Gastrocnemius medialis (tissue), 4 donors: ENCODE results near the gene SIX4. TPM values are rescaled to one million over a fixed set of nuclear protein-coding genes. Genes with fewer than 3 reads are reported as not detected.
A peak's percentile ranks its signal among the peaks of the same experiment; 100 is the strongest.

Experiments
- ATAC-seq, 2 donors: fragments of 150-250 bp; one replicate each; pipeline ENCODE4 v1.9.1; 2016
- DNase-seq, 2 donors: peaks; one replicate each; pipeline ENCODE4 v3.0.0-alpha.2; 2019
- H3K27ac ChIP-seq, 4 donors: fragments of 200-600 bp; sonication (generic); 1 replicate in 1 of 4; 2 replicates in 3 of 4; pipeline ENCODE4 v1.5.1; 2016 to 2018; ENCODE audit warnings: mild to moderate bottlenecking in 2 of 4, moderate library complexity in 1 of 4
- H3K27me3 ChIP-seq, 3 donors: fragments of 200-600 bp; sonication (generic) in 2 of 3; 1 replicate in 1 of 3; 2 replicates in 2 of 3; pipeline versions ENCODE4 v1.5.1 to v1.6.0; 2016 to 2019; ENCODE audit warnings: mild to moderate bottlenecking in 1 of 3, moderate library complexity in 1 of 3
- H3K36me3 ChIP-seq, 2 donors: fragments of 200-600 bp; sonication (generic) in 1 of 2; one replicate each; pipeline ENCODE4 v1.5.1; 2017 to 2018
- H3K4me1 ChIP-seq, 2 donors: fragments of 200-600 bp; sonication (generic) in 1 of 2; one replicate each; pipeline ENCODE4 v1.5.1; 2016 to 2017; ENCODE audit warnings: mild to moderate bottlenecking in 2 of 2
- H3K4me3 ChIP-seq, 4 donors: fragments of 200-600 bp; sonication (generic) in 3 of 4; 1 replicate in 1 of 4; 2 replicates in 3 of 4; pipeline ENCODE4 v1.5.1; 2016 to 2019; ENCODE audit warnings: mild to moderate bottlenecking in 2 of 4
- H3K9me3 ChIP-seq, 3 donors: fragments of 200-600 bp; sonication (generic) in 2 of 3; 1 replicate in 1 of 3; 2 replicates in 2 of 3; pipeline ENCODE4 v1.5.1; 2016 to 2019
- CTCF ChIP-seq, 5 experiments: fragments of 450-650 bp in 3 of 5; fragments of 200-600 bp in 2 of 5; sonication (generic) in 2 of 5; IDR thresholded peaks in 4 of 5; conservative IDR thresholded peaks in 1 of 5; 1 replicate in 4 of 5; 2 replicates in 1 of 5; pipeline ENCODE4 v1.5.1; 2016 to 2019; ENCODE audit warnings: antibody characterized with exemption in 5 of 5, mild to moderate bottlenecking in 3 of 5, moderate library complexity in 3 of 5
- POLR2A ChIP-seq, 2 donors: fragments of 450-650 bp; IDR thresholded peaks; one replicate each; pipeline ENCODE4 v1.6.1; 2017; ENCODE audit warnings: antibody characterized with exemption in 2 of 2, mild to moderate bottlenecking in 2 of 2, moderate library complexity in 2 of 2
- in situ Hi-C, 4 donors: fragments of 200-750 bp; cut with MboI; loops; one replicate each; pipeline versions ENCODE4 v1.15.0 to v1.8.0; 2017; ENCODE audit warnings: low sequenced_read_pairs in 4 of 4
- intact Hi-C: fragments of 100-400 bp; cut with DNase I; formaldehyde crosslinking; loops from one replicate; pipeline ENCODE4 v1.15.1; 2023; ENCODE audit warnings: low total_unique reads
- total RNA-seq, 4 donors: library from RNA; depleted of rRNA; stranded (reverse); fragments of >200 nt; gene quantifications; one replicate each; pipeline versions ENCODE4 v1.1.0 to v1.2.3, GENCODE V29; 2016

The SIX4 gene
- total RNA-seq, 4 donors from 2014 or later: 27.8 to 62.6 (median 46.1) TPM

- peak overlapping the region; percentile 64 to 80 (median 72) for H3K27ac ChIP-seq
- H3K36me3 ChIP-seq: no peaks in the 10 kb centered on the region
- ATAC-seq (peak; percentile 44 to 72), DNase-seq (no peak)
- H3K4me1 ChIP-seq: peaks cover 60 to 75% of the 10 kb centered on the region in 2 donors
- intact Hi-C loops: loop anchor here (5.0 kb wide), 1 partner anchor 110 kb away; no protein-coding TSS in a partner anchor
- in situ Hi-C loops: no loop called here
- H3K4me3 ChIP-seq: no peak overlapping the region
- no peaks in the 10 kb centered on the region for H3K27me3 ChIP-seq
- TF ChIP-seq CTCF (IDR thresholded peaks at IDR 0.05 in 4 of 5, conservative IDR thresholded peaks at IDR 0.05 in 1 of 5) (no peak), POLR2A (IDR thresholded peaks at IDR 0.05) (no peak)
- H3K9me3 ChIP-seq: no peaks in the 10 kb centered on the region
These were observed 32.7 kb upstream of the SIX4 start for GRCh38 chr14:60756847-60757246.

- Histone ChIP-seq H3K27me3 (no peaks in the 10 kb centered on the region), H3K4me3 (no peak overlapping the region), H3K36me3 (no peaks in the 10 kb centered on the region), H3K9me3 (no peaks in the 10 kb centered on the region), H3K27ac (peak overlapping the region in 2 of 4 donors; percentile 4 to 25), H3K4me1 (peaks cover 28 to 46% of the 10 kb centered on the region in 2 donors)
- ATAC-seq (no peak), DNase-seq (no peak)
- in situ Hi-C loops: no loop called here
- TF ChIP-seq POLR2A (IDR thresholded peaks at IDR 0.05) (no peak), CTCF (IDR thresholded peaks at IDR 0.05 in 4 of 5, conservative IDR thresholded peaks at IDR 0.05 in 1 of 5) (no peak)
- intact Hi-C loops: no loop called here
These were observed 29.3 kb upstream of the SIX4 start for GRCh38 chr14:60753264-60754119.

GRCh38 chr14:60744566-60744965 is 20.4 kb upstream of the SIX4 start:
- DNase-seq: no peak
- no peak for ATAC-seq
- in situ Hi-C loops: no loop called here
- TF ChIP-seq POLR2A (IDR thresholded peaks at IDR 0.05) (no peak), CTCF (IDR thresholded peaks at IDR 0.05 in 4 of 5, conservative IDR thresholded peaks at IDR 0.05 in 1 of 5) (no peak)
- H3K27ac ChIP-seq: no peak overlapping the region
- H3K4me1 ChIP-seq: peaks cover 6% of the 10 kb centered on the region in 2 donors
- no peak overlapping the region for H3K4me3 ChIP-seq
- H3K27me3 ChIP-seq: no peaks in the 10 kb centered on the region
- no peaks in the 10 kb centered on the region for H3K36me3 ChIP-seq
- intact Hi-C loops: no loop called here
- no peaks in the 10 kb centered on the region for H3K9me3 ChIP-seq

- in situ Hi-C loops (loop anchor here in 1 of 4 donors (10.0 kb wide), 1 partner anchor 104 kb away; no protein-coding TSS in a partner anchor), intact Hi-C loops (loop anchor here (5.0 to 10.0 kb wide), 2 partner anchors 393 to 786 kb away; no protein-coding TSS in a partner anchor)
- H3K4me1 ChIP-seq: peaks cover 32 to 43% of the 10 kb centered on the region in 2 donors
- peak; percentile 62 to 67 for DNase-seq
- H3K27me3 ChIP-seq: no peaks in the 10 kb centered on the region
- no peaks in the 10 kb centered on the region for H3K36me3 ChIP-seq
- peak overlapping the region; percentile 90 to 94 (median 92) for H3K27ac ChIP-seq
- ATAC-seq: peak; percentile 86 to 92
- TF ChIP-seq POLR2A (IDR thresholded peaks at IDR 0.05) (no peak), CTCF (IDR thresholded peaks at IDR 0.05 in 4 of 5, conservative IDR thresholded peaks at IDR 0.05 in 1 of 5) (no peak)
- no peak overlapping the region for H3K4me3 ChIP-seq
- no peaks in the 10 kb centered on the region for H3K9me3 ChIP-seq
These were observed 14.8 kb upstream of the SIX4 start for GRCh38 chr14:60738843-60739508.
